Neural crest cell (in vitro differentiated cells): ENCODE measurements around the gene KRTAP5-9. TPM values are rescaled to one million over a fixed set of nuclear protein-coding genes. Genes with fewer than 3 reads are reported as not detected.
"Not testable (repeated sequence)": the region's sequence is repeated elsewhere in the genome, so short reads cannot be mapped to it uniquely, and the experiment has no call there.

ENCODE experiments used
- DNase-seq: peaks from one replicate; pipeline ENCODE4 v3.0.0; 2021; ENCODE audit warnings: low read depth, mixed read lengths, low spot score
- H3K27ac Mint-ChIP-seq: one replicate; pipeline ENCODE4 v1.8.0; 2021; ENCODE audit warnings: mild to moderate bottlenecking, mixed read lengths; ENCODE audit not compliant: unreplicated experiment
- H3K27me3 Mint-ChIP-seq: 2 replicates; pipeline ENCODE4 v1.8.0; 2021; ENCODE audit warnings: low read depth, mild to moderate bottlenecking, mixed read lengths
- H3K36me3 Mint-ChIP-seq: 2 replicates; pipeline ENCODE4 v1.8.0; 2021; ENCODE audit warnings: low read depth, mild to moderate bottlenecking, mixed read lengths
- H3K4me1 Mint-ChIP-seq: 2 replicates; pipeline ENCODE4 v1.8.0; 2021; ENCODE audit warnings: mixed read lengths
- H3K4me3 Mint-ChIP-seq: one replicate; pipeline ENCODE4 v1.8.0; 2021; ENCODE audit warnings: mild to moderate bottlenecking, mixed read lengths
- H3K9me3 Mint-ChIP-seq: 2 replicates; pipeline ENCODE4 v1.8.0; 2021; ENCODE audit warnings: mixed read lengths
- total RNA-seq: library from RNA; stranded (reverse); gene quantifications from 2 replicates; pipeline ENCODE4 v1.2.1, GENCODE V29; 2021
- TF ChIP-seq, protein P1 (sequence below): fragments of 200-600 bp; sonication (generic); conservative IDR thresholded peaks from 2 replicates; pipeline ENCODE4 v1.5.0; 2021; ENCODE audit warnings: antibody characterized with exemption, mild to moderate bottlenecking

KRTAP5-9 gene
- total RNA-seq, 1 donor from 2014 or later, result not detected

- Mint-ChIP-seq H3K27me3 (no peaks in the 10 kb centered on the region), H3K4me1 (peaks cover 9% of the 10 kb centered on the region), H3K9me3 (peaks cover 19% of the 10 kb centered on the region), H3K27ac (no peak overlapping the region), H3K4me3 (no peak overlapping the region), H3K36me3 (peaks cover 33% of the 10 kb centered on the region)
- no peak for DNase-seq
- TF ChIP-seq, protein P1, sequence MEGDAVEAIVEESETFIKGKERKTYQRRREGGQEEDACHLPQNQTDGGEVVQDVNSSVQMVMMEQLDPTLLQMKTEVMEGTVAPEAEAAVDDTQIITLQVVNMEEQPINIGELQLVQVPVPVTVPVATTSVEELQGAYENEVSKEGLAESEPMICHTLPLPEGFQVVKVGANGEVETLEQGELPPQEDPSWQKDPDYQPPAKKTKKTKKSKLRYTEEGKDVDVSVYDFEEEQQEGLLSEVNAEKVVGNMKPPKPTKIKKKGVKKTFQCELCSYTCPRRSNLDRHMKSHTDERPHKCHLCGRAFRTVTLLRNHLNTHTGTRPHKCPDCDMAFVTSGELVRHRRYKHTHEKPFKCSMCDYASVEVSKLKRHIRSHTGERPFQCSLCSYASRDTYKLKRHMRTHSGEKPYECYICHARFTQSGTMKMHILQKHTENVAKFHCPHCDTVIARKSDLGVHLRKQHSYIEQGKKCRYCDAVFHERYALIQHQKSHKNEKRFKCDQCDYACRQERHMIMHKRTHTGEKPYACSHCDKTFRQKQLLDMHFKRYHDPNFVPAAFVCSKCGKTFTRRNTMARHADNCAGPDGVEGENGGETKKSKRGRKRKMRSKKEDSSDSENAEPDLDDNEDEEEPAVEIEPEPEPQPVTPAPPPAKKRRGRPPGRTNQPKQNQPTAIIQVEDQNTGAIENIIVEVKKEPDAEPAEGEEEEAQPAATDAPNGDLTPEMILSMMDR, result no peak
These were observed 41.1 kb upstream of the KRTAP5-9 start for GRCh38 chr11:71507102-71507501.

DNA sequence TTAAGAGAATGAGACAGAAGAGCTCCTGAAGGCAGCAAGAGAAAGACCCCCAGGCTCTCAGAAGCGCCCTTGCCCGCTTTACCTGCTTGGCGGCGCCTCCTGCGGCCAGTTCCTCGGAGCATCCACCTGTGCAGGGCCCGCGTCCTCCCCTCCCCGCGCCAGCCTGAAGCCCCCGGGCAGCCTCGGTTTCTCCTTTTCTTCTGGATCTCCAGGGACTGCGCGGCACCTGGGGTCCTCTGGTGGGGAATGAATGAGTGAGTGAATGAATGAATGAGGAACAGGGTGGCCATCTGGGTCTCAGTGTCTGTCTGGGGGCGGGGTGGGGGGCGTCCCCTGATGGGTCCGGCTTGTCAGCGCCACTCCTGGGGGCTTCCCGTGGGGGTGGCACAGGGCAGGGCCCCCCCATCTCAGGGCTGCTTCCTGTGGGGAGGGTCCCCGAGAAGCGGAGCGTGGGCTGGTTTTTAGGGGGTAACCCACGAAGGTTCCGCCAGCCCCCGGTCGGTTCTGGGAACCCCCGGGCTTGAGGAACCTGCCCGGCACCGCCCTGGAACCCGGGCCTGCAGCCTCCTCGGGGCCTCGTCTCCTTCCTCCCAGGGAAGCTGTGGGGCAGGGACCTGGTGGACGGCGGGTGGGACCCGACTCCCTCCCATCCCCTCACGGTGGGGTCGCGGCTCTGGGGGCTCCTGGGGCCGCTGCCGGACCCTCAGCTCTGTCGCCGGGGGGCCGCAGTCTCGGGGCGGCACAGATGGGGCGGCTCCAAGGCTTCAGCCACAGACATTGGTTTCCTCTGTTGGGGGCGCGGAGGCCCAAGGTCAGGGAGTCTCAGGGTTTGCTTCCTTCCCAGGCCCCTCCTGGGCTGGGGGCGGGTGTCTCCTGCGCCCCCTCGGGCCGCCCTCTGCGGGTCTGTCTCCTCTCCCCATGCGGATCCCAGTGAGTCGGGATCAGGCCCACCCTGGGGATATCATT is 29.4 kb upstream of the KRTAP5-9 start:
- H3K27me3 Mint-ChIP-seq, result no peaks in the 10 kb centered on the region

GRCh38 chr11:71519546-71519945 is 28.7 kb upstream of the KRTAP5-9 start:
- peaks cover 4% of the 10 kb centered on the region for H3K9me3 Mint-ChIP-seq
- H3K27ac Mint-ChIP-seq, result no peak overlapping the region
- no peak for DNase-seq
- no peaks in the 10 kb centered on the region for H3K27me3 Mint-ChIP-seq
- H3K4me1 Mint-ChIP-seq, result no peaks in the 10 kb centered on the region
- TF ChIP-seq, protein P1, result no peak
- H3K36me3 Mint-ChIP-seq, result peaks cover 4% of the 10 kb centered on the region
- no peak overlapping the region for H3K4me3 Mint-ChIP-seq

More for the DNA sequence above, 29.4 kb upstream of the KRTAP5-9 start:
- Mint-ChIP-seq H3K9me3 (peaks cover 4% of the 10 kb centered on the region), H3K27ac (no peak overlapping the region), H3K4me3 (no peak overlapping the region), H3K36me3 (peaks cover 4% of the 10 kb centered on the region), H3K4me1 (no peaks in the 10 kb centered on the region)
- no peak for DNase-seq
- TF ChIP-seq, protein P1, result no peak

- no peak overlapping the region for H3K4me3 Mint-ChIP-seq
- H3K9me3 Mint-ChIP-seq, result peaks cover 4% of the 10 kb centered on the region
- H3K27me3 Mint-ChIP-seq, result peaks cover 2% of the 10 kb centered on the region
- H3K36me3 Mint-ChIP-seq, result peaks cover 4% of the 10 kb centered on the region
- TF ChIP-seq, protein P1, result no peak
- no peak overlapping the region for H3K27ac Mint-ChIP-seq
- no peaks in the 10 kb centered on the region for H3K4me1 Mint-ChIP-seq
- DNase-seq, result no peak
These were observed 22.9 kb upstream of the KRTAP5-9 start for GRCh38 chr11:71525188-71525937.

DNA sequence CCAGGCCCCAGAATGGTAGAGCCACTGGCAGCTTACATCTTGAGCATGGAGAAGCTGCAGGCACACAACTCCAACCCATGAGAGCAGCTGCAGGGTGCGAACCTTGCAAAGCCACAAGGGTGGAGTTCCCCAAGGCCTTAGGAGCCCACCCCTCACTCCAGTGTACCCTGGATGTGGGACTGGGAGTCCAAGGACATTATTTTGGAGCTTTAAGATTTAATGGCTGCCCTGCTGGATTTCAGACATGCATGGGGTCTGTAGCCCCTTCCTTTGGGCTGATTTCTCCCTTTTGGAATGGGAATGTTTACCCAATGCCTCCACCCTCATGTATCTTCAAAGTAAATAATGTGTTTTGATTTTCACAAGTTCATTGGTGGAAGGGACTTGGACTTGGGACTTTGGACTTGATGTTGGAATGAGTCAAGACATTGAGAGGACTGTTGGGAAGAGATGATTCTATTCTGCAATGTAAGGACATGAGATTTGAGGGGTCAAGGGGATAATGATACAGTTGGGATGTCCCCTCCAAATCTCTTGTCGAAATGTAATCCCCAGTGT is 22.2 kb upstream of the KRTAP5-9 start:
- Mint-ChIP-seq H3K27ac (no peak overlapping the region), H3K9me3 (peaks cover 4% of the 10 kb centered on the region), H3K27me3 (peaks cover 2% of the 10 kb centered on the region), H3K4me3 (no peak overlapping the region), H3K36me3 (peaks cover 4% of the 10 kb centered on the region), H3K4me1 (no peaks in the 10 kb centered on the region)
- TF ChIP-seq, protein P1, result no peak
- DNase-seq, result no peak

DNA sequence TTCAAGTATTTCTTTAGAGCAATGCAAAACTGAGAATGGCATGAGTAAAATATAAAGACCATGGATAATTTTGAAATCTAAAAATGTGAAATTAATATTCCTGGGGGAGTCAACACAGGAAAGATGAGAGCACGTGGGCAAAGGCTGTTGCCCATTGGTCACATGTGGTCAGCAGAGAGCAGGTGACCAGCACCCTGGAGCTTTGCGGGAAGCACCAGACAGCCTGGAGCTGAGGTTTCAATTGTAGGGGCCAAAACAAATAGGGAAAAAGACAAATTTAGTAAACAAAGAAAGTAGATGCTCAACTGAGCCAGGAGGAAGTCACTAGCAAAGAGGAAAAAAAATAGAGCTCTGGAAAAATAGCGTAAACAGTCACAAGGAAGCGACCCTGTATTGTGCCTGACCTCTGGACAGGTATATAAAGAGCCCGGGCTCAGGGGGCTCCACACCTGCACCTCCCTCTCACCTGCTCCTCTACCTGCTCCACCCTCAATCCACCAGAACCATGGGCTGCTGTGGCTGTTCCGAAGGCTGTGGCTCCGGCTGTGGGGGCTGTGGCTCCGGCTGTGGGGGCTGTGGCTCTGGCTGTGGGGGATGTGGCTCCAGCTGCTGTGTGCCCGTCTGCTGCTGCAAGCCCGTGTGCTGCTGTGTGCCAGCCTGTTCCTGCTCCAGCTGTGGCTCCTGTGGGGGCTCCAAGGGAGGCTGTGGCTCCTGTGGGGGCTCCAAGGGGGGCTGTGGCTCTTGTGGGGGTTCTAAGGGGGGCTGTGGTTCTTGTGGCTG is 21.2 kb upstream of the KRTAP5-9 start, which contains the start of gene KRTAP5-7:
Gene KRTAP5-7 (plus strand): TSS at position 472 of the 780 bp plus-strand sequence. CDS start 34 bp downstream, at position 506.
- not testable (repeated sequence) for H3K4me3 Mint-ChIP-seq, H3K36me3 Mint-ChIP-seq, H3K4me1 Mint-ChIP-seq, H3K9me3 Mint-ChIP-seq, H3K27me3 Mint-ChIP-seq, DNase-seq, H3K27ac Mint-ChIP-seq
